ENCODE measurements around the gene DENND2A. TPM values are rescaled to one million over a fixed set of nuclear protein-coding genes. Genes with fewer than 3 reads are reported as not detected.
A peak's percentile ranks its signal among the peaks of the same experiment; 100 is the strongest.

The DENND2A gene
- total RNA-seq, 6 donors from 2014 or later = 4.1 to 27.8 (median 12.1) TPM

DNA sequence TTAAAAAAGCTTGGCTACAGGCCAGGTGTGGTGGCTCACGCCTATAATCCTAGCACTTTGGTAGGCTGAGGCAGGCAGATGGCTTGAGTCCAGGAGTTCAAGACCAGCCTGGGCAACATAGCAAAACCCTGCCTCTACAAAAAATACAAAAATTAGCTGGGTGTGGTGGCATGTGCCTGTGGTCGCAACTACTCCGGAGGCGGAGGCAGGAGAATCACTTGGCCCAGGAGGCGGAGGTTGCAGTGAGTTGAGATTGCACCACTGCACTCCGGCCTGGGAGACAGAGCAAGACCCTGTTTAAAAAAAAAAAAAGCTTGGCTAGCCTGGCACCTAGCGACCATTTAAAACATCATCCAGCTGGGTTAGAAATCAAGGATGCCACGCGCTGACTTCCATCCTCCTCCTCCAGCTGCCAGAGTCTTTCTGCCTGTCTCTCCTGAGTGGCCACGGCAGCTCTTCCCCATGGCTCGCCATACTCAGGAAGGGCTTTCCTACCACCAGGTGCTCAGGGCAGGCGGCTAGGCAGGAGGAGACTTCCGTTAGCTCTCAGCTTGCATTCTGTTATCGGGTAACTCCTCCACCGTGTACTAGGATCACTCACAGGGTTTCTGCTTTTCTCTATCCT, 45.0 kb downstream of the DENND2A start:
- Histone ChIP-seq H3K27ac (no peak overlapping the region), H3K9me3 (no peaks in the 10 kb centered on the region), H3K4me1 (no peaks in the 10 kb centered on the region), H3K36me3 (no peaks in the 10 kb centered on the region), H3K4me3 (no peak overlapping the region), H3K27me3 (no peaks in the 10 kb centered on the region)
- WGBS, 2 donors = 89 to 90% methylated on average over 15 of the region's 15 CpGs
- TF ChIP-seq POLR2A (IDR thresholded peaks at IDR 0.05) (no peak), EP300 (IDR thresholded peaks at IDR 0.05) (no peak), POLR2AphosphoS5 (IDR thresholded peaks at IDR 0.05) (no peak)
- TF ChIP-seq, protein P1, sequence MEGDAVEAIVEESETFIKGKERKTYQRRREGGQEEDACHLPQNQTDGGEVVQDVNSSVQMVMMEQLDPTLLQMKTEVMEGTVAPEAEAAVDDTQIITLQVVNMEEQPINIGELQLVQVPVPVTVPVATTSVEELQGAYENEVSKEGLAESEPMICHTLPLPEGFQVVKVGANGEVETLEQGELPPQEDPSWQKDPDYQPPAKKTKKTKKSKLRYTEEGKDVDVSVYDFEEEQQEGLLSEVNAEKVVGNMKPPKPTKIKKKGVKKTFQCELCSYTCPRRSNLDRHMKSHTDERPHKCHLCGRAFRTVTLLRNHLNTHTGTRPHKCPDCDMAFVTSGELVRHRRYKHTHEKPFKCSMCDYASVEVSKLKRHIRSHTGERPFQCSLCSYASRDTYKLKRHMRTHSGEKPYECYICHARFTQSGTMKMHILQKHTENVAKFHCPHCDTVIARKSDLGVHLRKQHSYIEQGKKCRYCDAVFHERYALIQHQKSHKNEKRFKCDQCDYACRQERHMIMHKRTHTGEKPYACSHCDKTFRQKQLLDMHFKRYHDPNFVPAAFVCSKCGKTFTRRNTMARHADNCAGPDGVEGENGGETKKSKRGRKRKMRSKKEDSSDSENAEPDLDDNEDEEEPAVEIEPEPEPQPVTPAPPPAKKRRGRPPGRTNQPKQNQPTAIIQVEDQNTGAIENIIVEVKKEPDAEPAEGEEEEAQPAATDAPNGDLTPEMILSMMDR (IDR thresholded peaks at IDR 0.05) = no peak
- ATAC-seq (ENCODE audit: low FRiP score in 2 of 2) = peak in 1 of 2 donors; percentile 29
- no peak for DNase-seq

GRCh38 chr7:140594131-140594691, 46.4 kb downstream of the DENND2A start:
- TF ChIP-seq POLR2A (IDR thresholded peaks at IDR 0.05) = no peak
- TF ChIP-seq, protein P1 (IDR thresholded peaks at IDR 0.05) = no peak
- no peak for TF ChIP-seq POLR2AphosphoS5 (IDR thresholded peaks at IDR 0.05)
- no peak for TF ChIP-seq EP300 (IDR thresholded peaks at IDR 0.05)
- WGBS, 2 donors = 84 to 89% methylated on average over 13 of the region's 13 CpGs
- Histone ChIP-seq H3K27me3 (no peaks in the 10 kb centered on the region), H3K4me1 (no peaks in the 10 kb centered on the region), H3K36me3 (no peaks in the 10 kb centered on the region), H3K27ac (peak overlapping the region in 1 of 4 donors; percentile 32), H3K4me3 (no peak overlapping the region), H3K9me3 (no peaks in the 10 kb centered on the region)
- no peak for DNase-seq
- no peak for ATAC-seq (ENCODE audit: low FRiP score in 2 of 2)

DNA sequence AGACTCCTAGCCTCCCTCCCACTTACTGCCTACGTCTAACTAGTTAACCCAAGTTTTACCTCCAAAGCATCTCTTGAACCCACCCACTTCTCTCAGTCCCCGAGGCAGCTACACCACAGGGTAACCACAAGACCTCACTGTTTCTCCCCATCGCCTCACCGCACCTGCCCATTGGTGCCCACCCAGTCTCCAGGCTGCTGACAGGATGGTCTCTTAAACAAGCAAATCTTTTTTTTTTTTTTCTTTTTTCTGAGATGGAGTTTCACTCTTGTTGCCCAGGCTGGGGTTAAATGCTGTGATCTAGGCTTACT, 47.0 kb downstream of the DENND2A start:
- H3K36me3 ChIP-seq = no peaks in the 10 kb centered on the region
- ATAC-seq (ENCODE audit: low FRiP score in 2 of 2) = no peak
- no peak for DNase-seq
- peak overlapping the region in 1 of 4 donors; percentile 32 for H3K27ac ChIP-seq
- H3K4me1 ChIP-seq = no peaks in the 10 kb centered on the region
- TF ChIP-seq POLR2A (IDR thresholded peaks at IDR 0.05) (no peak), EP300 (IDR thresholded peaks at IDR 0.05) (no peak), POLR2AphosphoS5 (IDR thresholded peaks at IDR 0.05) (no peak)
- TF ChIP-seq, protein P1 (IDR thresholded peaks at IDR 0.05) = no peak
- H3K9me3 ChIP-seq = no peaks in the 10 kb centered on the region
- no peak overlapping the region for H3K4me3 ChIP-seq
- WGBS, 2 donors = 84 to 89% methylated on average over 4 of the region's 4 CpGs
- no peaks in the 10 kb centered on the region for H3K27me3 ChIP-seq

GRCh38 chr7:140592964-140593671, 47.5 kb downstream of the DENND2A start:
- no peak for DNase-seq

More at GRCh38 chr7:140592964-140593671, 47.5 kb downstream of the DENND2A start:
- no peaks in the 10 kb centered on the region for H3K9me3 ChIP-seq
- TF ChIP-seq POLR2A (IDR thresholded peaks at IDR 0.05) (no peak), EP300 (IDR thresholded peaks at IDR 0.05) (no peak), POLR2AphosphoS5 (IDR thresholded peaks at IDR 0.05) (no peak)
- TF ChIP-seq, protein P1 (IDR thresholded peaks at IDR 0.05) = no peak
- no peaks in the 10 kb centered on the region for H3K4me1 ChIP-seq
- no peak overlapping the region for H3K4me3 ChIP-seq
- no peaks in the 10 kb centered on the region for H3K36me3 ChIP-seq
- ATAC-seq (ENCODE audit: low FRiP score in 2 of 2) = no peak
- H3K27ac ChIP-seq = no peak overlapping the region
- WGBS, 2 donors = 74 to 77% methylated on average over 9 of the region's 9 CpGs
- H3K27me3 ChIP-seq = no peaks in the 10 kb centered on the region
